GM23338 (cell line): ENCODE results near the gene PCGF3.

Experiments
- EZH2 ChIP-seq: fragments of 200-600 bp; sonication (generic); IDR thresholded peaks from one replicate; pipeline ENCODE4 v1.8.0; 2017; ENCODE audit warnings: antibody characterized with exemption, mild to moderate bottlenecking, low read depth; ENCODE audit not compliant: unreplicated experiment
- POLR2AphosphoS5 ChIP-seq: IDR thresholded peaks from 2 replicates; pipeline ENCODE4 v1.6.1; 2016; ENCODE audit warnings: antibody characterized with exemption, low read depth
- ZNF114 ChIP-seq: fragments of 250-450 bp; sonication (Bioruptor Pico); IDR thresholded peaks from 2 replicates; pipeline ENCODE4 v1.5.0; 2020; ENCODE audit warnings: mild to moderate bottlenecking, moderate library complexity
- TF ChIP-seq, protein P1 (sequence below), 2 experiments: fragments of 200-600 bp in 1 of 2; sonication (generic) in 1 of 2; conservative IDR thresholded peaks; 2 replicates each; pipeline versions ENCODE4 v1.5.1 to v1.6.1; 2016 to 2017; ENCODE audit warnings: antibody characterized with exemption in 2 of 2, low read depth in 2 of 2, mild to moderate bottlenecking in 2 of 2, moderate library complexity in 1 of 2
- TF ChIP-seq, protein P2 (sequence below): IDR thresholded peaks from one replicate; pipeline ENCODE4 v1.6.1; 2018; ENCODE audit warnings: antibody characterized with exemption; ENCODE audit not compliant: unreplicated experiment
- TF ChIP-seq, protein P3 (sequence below): IDR thresholded peaks from 2 replicates; pipeline ENCODE4 v1.6.1; 2016; ENCODE audit warnings: antibody characterized with exemption

DNA sequence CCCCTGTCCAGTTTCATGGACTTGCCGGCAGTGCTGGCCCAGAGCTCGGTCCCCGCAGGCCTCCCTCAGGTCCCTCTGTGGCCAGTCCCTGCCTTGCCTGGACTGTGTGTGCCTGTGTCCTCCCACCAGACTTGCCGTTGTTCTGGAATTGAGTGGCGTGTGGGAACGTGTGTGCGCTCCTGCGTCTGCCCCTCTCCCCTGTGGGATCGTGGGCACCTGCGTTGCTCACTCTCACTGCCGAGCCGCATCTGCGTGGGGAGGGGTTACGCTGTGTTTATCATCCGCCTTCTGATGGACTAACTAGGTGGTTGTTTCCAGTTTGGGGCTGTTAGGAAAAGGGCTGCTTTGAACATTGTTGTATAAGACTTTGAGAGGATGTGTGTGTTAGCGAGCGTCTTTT lies 21.2 kb downstream of the PCGF3 start:
- TF ChIP-seq, protein P1, sequence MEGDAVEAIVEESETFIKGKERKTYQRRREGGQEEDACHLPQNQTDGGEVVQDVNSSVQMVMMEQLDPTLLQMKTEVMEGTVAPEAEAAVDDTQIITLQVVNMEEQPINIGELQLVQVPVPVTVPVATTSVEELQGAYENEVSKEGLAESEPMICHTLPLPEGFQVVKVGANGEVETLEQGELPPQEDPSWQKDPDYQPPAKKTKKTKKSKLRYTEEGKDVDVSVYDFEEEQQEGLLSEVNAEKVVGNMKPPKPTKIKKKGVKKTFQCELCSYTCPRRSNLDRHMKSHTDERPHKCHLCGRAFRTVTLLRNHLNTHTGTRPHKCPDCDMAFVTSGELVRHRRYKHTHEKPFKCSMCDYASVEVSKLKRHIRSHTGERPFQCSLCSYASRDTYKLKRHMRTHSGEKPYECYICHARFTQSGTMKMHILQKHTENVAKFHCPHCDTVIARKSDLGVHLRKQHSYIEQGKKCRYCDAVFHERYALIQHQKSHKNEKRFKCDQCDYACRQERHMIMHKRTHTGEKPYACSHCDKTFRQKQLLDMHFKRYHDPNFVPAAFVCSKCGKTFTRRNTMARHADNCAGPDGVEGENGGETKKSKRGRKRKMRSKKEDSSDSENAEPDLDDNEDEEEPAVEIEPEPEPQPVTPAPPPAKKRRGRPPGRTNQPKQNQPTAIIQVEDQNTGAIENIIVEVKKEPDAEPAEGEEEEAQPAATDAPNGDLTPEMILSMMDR (conservative IDR thresholded peaks at IDR 0.05; ENCODE audit: low read depth in 2 of 2) = no peak
- TF ChIP-seq, protein P2, sequence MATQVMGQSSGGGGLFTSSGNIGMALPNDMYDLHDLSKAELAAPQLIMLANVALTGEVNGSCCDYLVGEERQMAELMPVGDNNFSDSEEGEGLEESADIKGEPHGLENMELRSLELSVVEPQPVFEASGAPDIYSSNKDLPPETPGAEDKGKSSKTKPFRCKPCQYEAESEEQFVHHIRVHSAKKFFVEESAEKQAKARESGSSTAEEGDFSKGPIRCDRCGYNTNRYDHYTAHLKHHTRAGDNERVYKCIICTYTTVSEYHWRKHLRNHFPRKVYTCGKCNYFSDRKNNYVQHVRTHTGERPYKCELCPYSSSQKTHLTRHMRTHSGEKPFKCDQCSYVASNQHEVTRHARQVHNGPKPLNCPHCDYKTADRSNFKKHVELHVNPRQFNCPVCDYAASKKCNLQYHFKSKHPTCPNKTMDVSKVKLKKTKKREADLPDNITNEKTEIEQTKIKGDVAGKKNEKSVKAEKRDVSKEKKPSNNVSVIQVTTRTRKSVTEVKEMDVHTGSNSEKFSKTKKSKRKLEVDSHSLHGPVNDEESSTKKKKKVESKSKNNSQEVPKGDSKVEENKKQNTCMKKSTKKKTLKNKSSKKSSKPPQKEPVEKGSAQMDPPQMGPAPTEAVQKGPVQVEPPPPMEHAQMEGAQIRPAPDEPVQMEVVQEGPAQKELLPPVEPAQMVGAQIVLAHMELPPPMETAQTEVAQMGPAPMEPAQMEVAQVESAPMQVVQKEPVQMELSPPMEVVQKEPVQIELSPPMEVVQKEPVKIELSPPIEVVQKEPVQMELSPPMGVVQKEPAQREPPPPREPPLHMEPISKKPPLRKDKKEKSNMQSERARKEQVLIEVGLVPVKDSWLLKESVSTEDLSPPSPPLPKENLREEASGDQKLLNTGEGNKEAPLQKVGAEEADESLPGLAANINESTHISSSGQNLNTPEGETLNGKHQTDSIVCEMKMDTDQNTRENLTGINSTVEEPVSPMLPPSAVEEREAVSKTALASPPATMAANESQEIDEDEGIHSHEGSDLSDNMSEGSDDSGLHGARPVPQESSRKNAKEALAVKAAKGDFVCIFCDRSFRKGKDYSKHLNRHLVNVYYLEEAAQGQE = no peak
- TF ChIP-seq, protein P3, sequence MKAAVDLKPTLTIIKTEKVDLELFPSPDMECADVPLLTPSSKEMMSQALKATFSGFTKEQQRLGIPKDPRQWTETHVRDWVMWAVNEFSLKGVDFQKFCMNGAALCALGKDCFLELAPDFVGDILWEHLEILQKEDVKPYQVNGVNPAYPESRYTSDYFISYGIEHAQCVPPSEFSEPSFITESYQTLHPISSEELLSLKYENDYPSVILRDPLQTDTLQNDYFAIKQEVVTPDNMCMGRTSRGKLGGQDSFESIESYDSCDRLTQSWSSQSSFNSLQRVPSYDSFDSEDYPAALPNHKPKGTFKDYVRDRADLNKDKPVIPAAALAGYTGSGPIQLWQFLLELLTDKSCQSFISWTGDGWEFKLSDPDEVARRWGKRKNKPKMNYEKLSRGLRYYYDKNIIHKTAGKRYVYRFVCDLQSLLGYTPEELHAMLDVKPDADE = no peak
- TF ChIP-seq EZH2 = no peak
- no peak for TF ChIP-seq ZNF114
- TF ChIP-seq POLR2AphosphoS5 = no peak
